HFFc6 (cell line): ENCODE data around the gene GP2. TPM values are rescaled to one million over a fixed set of nuclear protein-coding genes. Genes with fewer than 3 reads are reported as not detected.
"Not testable (repeated sequence)": the region's sequence is repeated elsewhere in the genome, so short reads cannot be mapped to it uniquely, and the experiment has no call there.

Source experiments
- DNase-seq: peaks from one replicate; pipeline ENCODE4 v3.0.0-alpha.2; 2018
- H3K27ac Mint-ChIP-seq: 2 replicates; pipeline ENCODE4 v1.8.0; 2020; ENCODE audit warnings: mild to moderate bottlenecking, mixed read lengths
- H3K27me3 Mint-ChIP-seq: 2 replicates; pipeline ENCODE4 v1.8.0; 2021; ENCODE audit warnings: mild to moderate bottlenecking, moderate library complexity, mixed read lengths; ENCODE audit not compliant: insufficient read depth
- H3K36me3 Mint-ChIP-seq: 2 replicates; pipeline ENCODE4 v1.8.0; 2021; ENCODE audit warnings: low read depth, mixed read lengths
- H3K4me1 Mint-ChIP-seq: 2 replicates; pipeline ENCODE4 v1.8.0; 2020; ENCODE audit warnings: low read depth, mixed read lengths
- H3K4me3 Mint-ChIP-seq: 2 replicates; pipeline ENCODE4 v1.8.0; 2020; ENCODE audit warnings: mild to moderate bottlenecking, moderate library complexity, mixed read lengths
- H3K9me3 Mint-ChIP-seq: 2 replicates; pipeline ENCODE4 v1.8.0; 2020; ENCODE audit warnings: mild to moderate bottlenecking, mixed read lengths
- total RNA-seq, 6 experiments: library from RNA; stranded (reverse); fragmentation: NEBNext Ultra II Directional; extraction: Animal tissue kit (Norgen Biotek cat#: 25700); gene quantifications; 2 replicates in 1 of 6; 3 replicates in 5 of 6; pipeline ENCODE4 v1.2.3, GENCODE V29; 2021
- TF ChIP-seq, protein P1 (sequence below): fragments of 200-600 bp; sonication (generic); IDR thresholded peaks from 2 replicates; pipeline ENCODE4 v1.5.0; 2021; ENCODE audit warnings: antibody characterized with exemption, mild to moderate bottlenecking

The GP2 gene
- total RNA-seq, 6 experiments from 2014 or later: not detected

DNA sequence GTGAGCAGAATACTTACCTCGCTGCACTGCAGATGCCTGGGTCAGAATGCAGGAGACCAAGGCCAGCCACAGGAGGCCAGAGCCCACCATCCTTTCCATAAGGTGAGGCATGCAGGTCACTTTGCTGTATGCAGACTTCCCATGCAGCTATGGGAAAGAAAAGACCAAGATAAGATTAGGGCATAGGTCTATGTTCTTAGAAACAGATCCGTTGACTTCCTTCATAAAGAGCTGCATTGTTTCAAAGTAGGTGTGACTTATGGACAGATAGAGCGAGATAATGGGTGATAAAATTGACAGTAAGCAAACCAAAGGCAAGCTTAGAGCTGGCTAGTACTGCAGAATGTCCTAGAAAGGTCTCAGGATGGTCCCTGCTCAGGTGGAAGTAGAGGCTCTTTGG is 992 bp downstream of the GP2 start:
- no peak overlapping the region for H3K27ac Mint-ChIP-seq
- H3K4me3 Mint-ChIP-seq: no peak overlapping the region
- DNase-seq: no peak
- TF ChIP-seq, protein P1, sequence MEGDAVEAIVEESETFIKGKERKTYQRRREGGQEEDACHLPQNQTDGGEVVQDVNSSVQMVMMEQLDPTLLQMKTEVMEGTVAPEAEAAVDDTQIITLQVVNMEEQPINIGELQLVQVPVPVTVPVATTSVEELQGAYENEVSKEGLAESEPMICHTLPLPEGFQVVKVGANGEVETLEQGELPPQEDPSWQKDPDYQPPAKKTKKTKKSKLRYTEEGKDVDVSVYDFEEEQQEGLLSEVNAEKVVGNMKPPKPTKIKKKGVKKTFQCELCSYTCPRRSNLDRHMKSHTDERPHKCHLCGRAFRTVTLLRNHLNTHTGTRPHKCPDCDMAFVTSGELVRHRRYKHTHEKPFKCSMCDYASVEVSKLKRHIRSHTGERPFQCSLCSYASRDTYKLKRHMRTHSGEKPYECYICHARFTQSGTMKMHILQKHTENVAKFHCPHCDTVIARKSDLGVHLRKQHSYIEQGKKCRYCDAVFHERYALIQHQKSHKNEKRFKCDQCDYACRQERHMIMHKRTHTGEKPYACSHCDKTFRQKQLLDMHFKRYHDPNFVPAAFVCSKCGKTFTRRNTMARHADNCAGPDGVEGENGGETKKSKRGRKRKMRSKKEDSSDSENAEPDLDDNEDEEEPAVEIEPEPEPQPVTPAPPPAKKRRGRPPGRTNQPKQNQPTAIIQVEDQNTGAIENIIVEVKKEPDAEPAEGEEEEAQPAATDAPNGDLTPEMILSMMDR: no peak
- no peaks in the 10 kb centered on the region for H3K4me1 Mint-ChIP-seq
- 0 out of 2 replicates have a peak, but pooled peaks cover 10% of the 10 kb centered on the region for H3K36me3 Mint-ChIP-seq
- no peaks in the 10 kb centered on the region for H3K27me3 Mint-ChIP-seq
- H3K9me3 Mint-ChIP-seq: peaks cover 62% of the 10 kb centered on the region

DNA sequence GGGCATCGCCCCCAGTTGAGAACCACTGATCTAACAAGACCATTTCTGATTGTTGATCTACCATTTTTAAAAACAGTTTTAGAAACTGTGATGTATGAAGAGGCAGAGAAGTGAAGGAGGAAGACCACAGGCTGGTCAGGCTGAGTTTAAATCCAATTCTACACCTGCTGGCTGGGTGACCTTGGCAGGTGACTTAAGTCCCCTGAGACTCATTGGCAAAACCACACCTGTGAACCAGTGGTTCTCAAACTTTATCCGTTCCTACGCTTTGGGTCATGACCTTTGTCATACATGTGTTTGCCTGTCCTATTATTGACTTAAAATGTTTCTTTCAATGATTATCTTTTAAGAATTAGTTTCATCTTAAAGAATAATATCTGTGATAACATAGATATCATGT is 2.3 kb downstream of the GP2 start:
- Mint-ChIP-seq H3K27ac (no peak overlapping the region), H3K4me1 (no peaks in the 10 kb centered on the region)
- TF ChIP-seq, protein P1: no peak

GRCh38 chr16:20323591-20324117 is 3.7 kb downstream of the GP2 start:
- Mint-ChIP-seq H3K27me3 (no peaks in the 10 kb centered on the region), H3K4me3 (no peak overlapping the region), H3K4me1 (no peaks in the 10 kb centered on the region), H3K9me3 (peaks cover 51% of the 10 kb centered on the region), H3K36me3 (no peaks in the 10 kb centered on the region), H3K27ac (no peak overlapping the region)
- no peak for DNase-seq
- TF ChIP-seq, protein P1: no peak

More for the DNA sequence above, 2.3 kb downstream of the GP2 start:
- H3K4me3 Mint-ChIP-seq: no peak overlapping the region
- no peak for DNase-seq
- peaks cover 55% of the 10 kb centered on the region for H3K9me3 Mint-ChIP-seq
- 0 out of 2 replicates have a peak, but pooled peaks cover 5% of the 10 kb centered on the region for H3K36me3 Mint-ChIP-seq
- H3K27me3 Mint-ChIP-seq: no peaks in the 10 kb centered on the region

DNA sequence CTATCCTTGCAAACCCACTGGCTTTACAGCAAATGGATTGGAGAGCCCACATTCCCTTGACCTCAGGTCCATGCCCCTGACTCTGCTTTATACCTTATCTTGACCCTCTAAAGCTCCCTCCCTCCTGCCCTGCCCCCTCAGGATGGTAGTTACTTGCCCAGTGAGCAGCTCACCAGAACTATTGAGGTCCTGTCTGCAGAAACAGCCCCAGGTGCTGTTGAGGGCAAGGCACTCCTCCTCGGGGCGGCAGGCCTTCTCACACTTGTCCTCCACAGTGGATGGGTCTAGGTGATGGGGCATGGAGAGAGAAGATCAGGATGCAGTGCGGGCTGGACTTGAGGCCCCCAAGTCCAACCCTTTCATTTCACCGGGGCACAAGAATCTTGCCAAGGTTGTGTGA is 4.6 kb downstream of the GP2 start:
- TF ChIP-seq, protein P1: no peak
- Mint-ChIP-seq H3K27me3 (no peaks in the 10 kb centered on the region), H3K4me3 (no peak overlapping the region), H3K27ac (no peak overlapping the region), H3K36me3 (no peaks in the 10 kb centered on the region), H3K9me3 (peaks cover 49% of the 10 kb centered on the region), H3K4me1 (no peaks in the 10 kb centered on the region)
- no peak for DNase-seq

GRCh38 chr16:20321671-20322070 is 5.6 kb downstream of the GP2 start:
- TF ChIP-seq, protein P1: no peak

GRCh38 chr16:20321051-20321450 is 6.3 kb downstream of the GP2 start:
- H3K4me3 Mint-ChIP-seq, H3K4me1 Mint-ChIP-seq, DNase-seq, H3K27me3 Mint-ChIP-seq, H3K27ac Mint-ChIP-seq, H3K36me3 Mint-ChIP-seq: not testable (repeated sequence)
- H3K9me3 Mint-ChIP-seq: peaks cover 37% of the 10 kb centered on the region

More at GRCh38 chr16:20321671-20322070, 5.6 kb downstream of the GP2 start:
- peaks cover 43% of the 10 kb centered on the region for H3K9me3 Mint-ChIP-seq
- H3K4me1 Mint-ChIP-seq: no peaks in the 10 kb centered on the region
- no peaks in the 10 kb centered on the region for H3K36me3 Mint-ChIP-seq
- no peaks in the 10 kb centered on the region for H3K27me3 Mint-ChIP-seq
- DNase-seq: no peak
- H3K27ac Mint-ChIP-seq: no peak overlapping the region
- H3K4me3 Mint-ChIP-seq: no peak overlapping the region
